ENCODE results near the gene PLA2G4F. TPM values are rescaled to one million over a fixed set of nuclear protein-coding genes. Genes with fewer than 3 reads are reported as not detected.
"Not testable (repeated sequence)": the region's sequence is repeated elsewhere in the genome, so short reads cannot be mapped to it uniquely, and the experiment has no call there.

PLA2G4F gene
- polyA plus RNA-seq, 1 donor, result 25.0 TPM

GRCh38 chr15:42101861-42102260 is 54.6 kb downstream of the PLA2G4F start:
- no peak for DNase-seq

- DNase-seq, result no peak
These were observed 56.2 kb downstream of the PLA2G4F start for GRCh38 chr15:42100021-42100800.

GRCh38 chr15:42097018-42097417 is 59.4 kb downstream of the PLA2G4F start:
- DNase-seq, result no peak

DNA sequence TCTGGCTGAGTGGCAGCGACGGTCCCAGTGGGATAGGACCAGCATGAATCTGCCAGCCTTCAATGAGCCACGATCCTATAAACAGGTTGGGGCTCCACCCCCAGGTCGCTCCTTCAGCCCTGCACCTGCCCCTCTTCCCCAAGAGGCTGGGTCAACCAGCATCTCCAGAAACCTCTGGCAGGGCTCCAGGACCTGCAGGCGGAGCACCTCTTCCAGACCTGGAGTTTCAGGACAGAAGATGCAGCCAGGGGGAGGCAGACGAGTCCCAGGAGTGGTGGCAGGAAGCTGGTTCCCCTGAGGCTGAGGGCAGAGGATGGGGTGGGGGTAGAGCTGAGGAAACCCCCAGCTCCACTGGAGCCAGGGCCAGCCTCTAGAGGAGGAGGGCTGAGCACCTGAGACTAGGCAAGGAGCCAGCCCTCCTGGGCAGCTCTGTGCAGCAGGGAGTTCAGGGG is 61.9 kb downstream of the PLA2G4F start, which contains the start of gene PLA2G4D:
TSS of gene PLA2G4D (minus strand) at position 51 of the 452 bp plus-strand sequence. CDS start 103 bp downstream, outside the sequence.
- no peak for DNase-seq

- no peak for DNase-seq
These were observed 62.5 kb downstream of the PLA2G4F start for GRCh38 chr15:42093966-42094365.

- DNase-seq, result no peak
These were observed 63.8 kb downstream of the PLA2G4F start for GRCh38 chr15:42092398-42093318.

- not testable (repeated sequence) for DNase-seq
These were observed 64.6 kb downstream of the PLA2G4F start for GRCh38 chr15:42091753-42092397.

DNA sequence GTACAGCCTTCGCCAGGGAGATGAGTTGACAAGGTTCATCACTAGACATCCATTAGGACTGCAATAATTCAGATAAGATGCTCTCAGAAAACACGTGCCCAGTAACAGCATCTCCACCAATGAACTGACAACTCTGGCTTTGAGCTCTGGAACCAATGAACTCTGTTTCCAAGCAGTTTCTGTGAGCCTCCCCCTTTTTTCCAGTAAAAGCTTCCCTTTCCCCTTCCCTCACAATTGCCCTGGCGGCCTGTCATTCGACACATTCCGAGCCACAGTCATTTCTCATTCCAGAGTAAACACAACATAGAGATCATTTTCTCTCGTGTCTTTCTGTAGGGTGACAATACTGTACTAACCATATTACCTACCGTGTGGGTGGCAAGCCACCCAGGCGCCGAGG is 65.7 kb downstream of the PLA2G4F start:
- no peak for DNase-seq

DNA sequence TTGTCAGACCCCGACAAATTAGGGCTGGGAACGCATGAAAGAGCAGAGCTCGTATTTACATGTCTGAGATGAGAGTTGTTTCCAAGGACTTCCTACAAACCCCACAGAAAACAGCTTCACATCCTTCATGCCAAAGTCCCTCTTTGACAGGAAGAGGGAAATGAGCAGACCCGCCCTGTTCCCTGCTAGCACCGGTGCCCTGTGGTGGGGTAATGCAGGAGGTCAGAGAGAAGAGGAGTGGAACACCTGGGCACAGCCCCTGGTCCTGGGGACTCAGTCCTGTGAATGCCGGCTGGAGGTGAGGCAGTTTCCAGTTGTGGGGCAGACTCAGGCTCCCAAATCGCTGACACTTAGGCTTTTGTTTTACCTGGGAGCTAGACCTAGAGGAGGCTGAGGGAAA is 66.1 kb downstream of the PLA2G4F start:
- DNase-seq, result no peak

DNA sequence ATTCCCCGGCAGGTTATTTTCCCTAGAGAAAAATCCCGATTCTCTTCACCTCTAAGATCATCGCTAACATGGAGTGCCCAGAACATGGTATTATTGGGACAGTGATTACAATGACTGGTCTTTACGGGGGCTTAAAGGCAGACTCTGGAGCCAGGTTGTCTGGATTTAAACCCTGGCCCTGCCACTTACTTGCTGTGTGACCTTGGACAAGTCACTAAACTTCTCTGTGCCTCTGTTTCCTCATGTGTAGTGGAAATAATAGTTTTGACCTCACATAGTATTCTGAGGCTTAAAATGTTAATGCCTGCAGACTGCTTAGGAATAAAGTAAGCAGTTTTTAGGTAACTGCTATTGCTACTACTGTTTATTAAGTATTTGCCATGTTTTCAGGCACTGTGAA is 66.5 kb downstream of the PLA2G4F start:
- no peak for DNase-seq

Other genes starting within 250 kb of the PLA2G4F start
- gene EHD4, start 184.1 kb downstream of the PLA2G4F start, polyA plus RNA-seq (ENCODE audit: insufficient read length), result 13.2 TPM
- gene PLA2G4E, start 135.6 kb downstream of the PLA2G4F start, polyA plus RNA-seq (ENCODE audit: insufficient read length), result not detected
- 0.07 TPM for gene PLA2G4D, start 62.1 kb downstream of the PLA2G4F start, polyA plus RNA-seq (ENCODE audit: insufficient read length)
- gene VPS39, start 51.7 kb upstream of the PLA2G4F start, polyA plus RNA-seq (ENCODE audit: insufficient read length), result 98.5 TPM
- 37.1 TPM for gene GANC, start 116.6 kb upstream of the PLA2G4F start, polyA plus RNA-seq (ENCODE audit: insufficient read length)
- 68.5 TPM for gene TMEM87A, start 116.8 kb upstream of the PLA2G4F start, polyA plus RNA-seq (ENCODE audit: insufficient read length)
- 37.5 TPM for gene CAPN3, start 202.9 kb upstream of the PLA2G4F start, polyA plus RNA-seq (ENCODE audit: insufficient read length)